Measurements from ENCODE around the gene SGMS2. TPM values are rescaled to one million over a fixed set of nuclear protein-coding genes. Genes with fewer than 3 reads are reported as not detected.

Gene SGMS2
- total RNA-seq, 1 experiment from 2014 or later, result 0.72 TPM

DNA sequence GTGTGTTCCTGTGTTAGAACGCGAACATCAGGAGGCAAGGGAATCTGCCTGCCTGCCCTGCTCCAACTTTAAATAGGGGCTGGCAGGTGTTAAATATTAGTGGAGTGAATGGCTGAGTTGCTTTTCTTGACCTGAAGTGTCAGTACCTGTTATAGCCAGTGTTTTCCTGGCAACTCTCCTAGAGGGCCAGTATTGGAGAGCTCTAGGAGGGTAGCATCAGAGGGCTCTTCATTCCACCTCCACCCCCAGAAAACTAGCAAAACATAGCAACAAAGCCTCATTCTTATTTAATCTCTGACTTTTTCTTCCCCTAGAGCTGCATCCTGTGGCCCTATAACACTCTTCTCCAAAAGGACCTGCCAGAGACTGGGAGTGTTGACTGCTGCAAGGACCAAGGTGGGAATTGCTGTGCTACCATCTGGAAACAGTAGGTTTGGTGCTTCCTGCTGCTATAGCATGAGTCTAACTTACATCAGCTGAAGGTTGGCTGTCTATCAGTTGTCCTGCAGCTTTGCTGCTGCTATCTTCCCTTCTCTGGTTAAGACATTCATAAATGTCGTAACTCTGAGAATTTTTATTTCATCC lies 33.5 kb downstream of the SGMS2 start (continued):
- TF ChIP-seq AFF4 (CRISPR knock-in tag; IDR thresholded peaks at IDR 0.05; ENCODE audit: borderline replicate concordance), result no peak
- no peak for TF ChIP-seq E2F1 (CRISPR knock-in tag; IDR thresholded peaks at IDR 0.05)
- TF ChIP-seq CREB1 (CRISPR knock-in tag; IDR thresholded peaks at IDR 0.05), result no peak
- no peak for TF ChIP-seq HMGA2 (CRISPR knock-in tag; IDR thresholded peaks at IDR 0.05)
- TF ChIP-seq ARID4B (CRISPR knock-in tag; IDR thresholded peaks at IDR 0.05; ENCODE audit: borderline replicate concordance), result no peak

DNA sequence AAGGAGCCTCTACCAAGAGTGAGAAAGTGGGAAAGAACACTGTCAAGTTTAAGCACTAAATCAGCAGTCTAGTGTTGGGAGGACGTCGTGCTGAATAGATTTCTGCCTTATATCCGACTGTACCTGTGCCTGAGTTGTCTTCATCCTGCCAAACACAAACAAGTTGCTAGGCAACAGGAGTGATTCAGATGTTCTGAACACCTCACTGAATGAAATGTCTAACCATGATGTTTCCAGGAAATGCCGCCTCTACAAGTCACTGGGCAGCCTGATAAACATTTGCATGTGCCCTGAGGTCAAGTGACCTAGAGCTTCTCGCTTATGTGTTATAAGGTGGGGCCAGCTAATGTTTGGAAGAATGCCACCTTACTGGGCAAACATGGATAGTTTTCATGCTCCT lies 37.9 kb downstream of the SGMS2 start:
- no peaks in the 10 kb centered on the region for H3K36me3 Mint-ChIP-seq
- TF ChIP-seq ZNF232 (CRISPR knock-in tag; IDR thresholded peaks at IDR 0.05), result no peak
- no peak for TF ChIP-seq ESRRA (CRISPR knock-in tag; IDR thresholded peaks at IDR 0.05; ENCODE audit: borderline replicate concordance)
- no peak for TF ChIP-seq AFF4 (CRISPR knock-in tag; IDR thresholded peaks at IDR 0.05; ENCODE audit: borderline replicate concordance)
- TF ChIP-seq GRHL2 (CRISPR knock-in tag; IDR thresholded peaks at IDR 0.05; ENCODE audit: insufficient replicate concordance, severe bottlenecking), result no peak
- TF ChIP-seq JAZF1 (CRISPR knock-in tag; IDR thresholded peaks at IDR 0.05), result no peak
- TF ChIP-seq IRF1 (CRISPR knock-in tag; IDR thresholded peaks at IDR 0.05), result no peak
- no peak for TF ChIP-seq SMAD4 (CRISPR knock-in tag; IDR thresholded peaks at IDR 0.05)
- no peak for TF ChIP-seq ZNF423 (CRISPR knock-in tag; IDR thresholded peaks at IDR 0.05)
- no peak for TF ChIP-seq GABPB1 (CRISPR knock-in tag; IDR thresholded peaks at IDR 0.05)
- TF ChIP-seq CBFB (CRISPR knock-in tag; IDR thresholded peaks at IDR 0.05; ENCODE audit: low read depth), result no peak
- no peaks in the 10 kb centered on the region for H3K9me3 Mint-ChIP-seq
- peaks cover 29% of the 10 kb centered on the region for H3K4me1 Mint-ChIP-seq
- POLR2A ChIA-PET, result no interaction called here
- no peak overlapping the region for H3K27ac Mint-ChIP-seq
- CTCF ChIA-PET, result no interaction called here
- H3K27me3 Mint-ChIP-seq (ENCODE audit: low read depth), result no peaks in the 10 kb centered on the region
- DNase-seq (ENCODE audit: low spot score), result no peak
- no peak for ATAC-seq
- H3K4me3 Mint-ChIP-seq, result no peak overlapping the region
